Stimulated activated CD4-positive, alpha-beta T cell treated with anti-CD3 and anti-CD28 coated beads, Interleukin-2, amount 100 ng/mL, for 4 hours (primary cell): Measurements from ENCODE around the gene RFFL.
"Not testable (repeated sequence)": the region's sequence is repeated elsewhere in the genome, so short reads cannot be mapped to it uniquely, and the experiment has no call there.

Experiments used
- DNase-seq: peaks from one replicate; pipeline ENCODE4 v3.0.0-alpha.2; 2020; ENCODE audit warnings: low read depth

Gene RFFL

DNA sequence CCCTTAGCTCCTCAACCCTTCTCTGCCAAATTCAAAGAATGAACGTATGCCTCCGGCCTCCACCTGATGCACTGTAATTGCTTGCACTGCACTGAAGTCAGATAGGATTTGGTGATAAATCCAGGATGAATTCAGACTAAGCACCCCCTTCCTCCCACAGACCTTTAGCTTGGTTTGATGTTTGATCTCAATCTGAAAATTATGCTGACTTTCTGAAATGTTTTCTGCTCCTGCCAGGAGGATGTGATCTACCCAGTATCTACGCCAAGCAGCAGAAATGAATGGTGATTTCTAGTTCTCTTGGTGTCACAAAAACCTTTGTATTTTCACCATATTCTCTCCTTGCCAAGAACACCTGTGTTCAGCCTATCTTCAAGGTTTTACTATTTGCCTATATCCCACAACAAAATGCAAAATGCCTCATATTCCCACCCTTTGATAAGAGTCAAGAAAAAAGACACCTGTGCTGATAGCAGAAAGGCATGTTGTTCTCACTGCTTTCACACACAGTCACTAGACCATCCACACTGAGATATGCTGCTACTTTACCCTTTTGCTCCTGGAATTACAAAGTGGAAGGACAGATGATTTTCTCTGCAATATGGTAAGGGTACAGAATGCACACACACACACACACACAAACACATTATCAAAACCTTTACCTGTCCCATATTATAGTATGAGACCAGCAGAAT lies 14.7 kb downstream of the RFFL start:
- no peak for DNase-seq

DNA sequence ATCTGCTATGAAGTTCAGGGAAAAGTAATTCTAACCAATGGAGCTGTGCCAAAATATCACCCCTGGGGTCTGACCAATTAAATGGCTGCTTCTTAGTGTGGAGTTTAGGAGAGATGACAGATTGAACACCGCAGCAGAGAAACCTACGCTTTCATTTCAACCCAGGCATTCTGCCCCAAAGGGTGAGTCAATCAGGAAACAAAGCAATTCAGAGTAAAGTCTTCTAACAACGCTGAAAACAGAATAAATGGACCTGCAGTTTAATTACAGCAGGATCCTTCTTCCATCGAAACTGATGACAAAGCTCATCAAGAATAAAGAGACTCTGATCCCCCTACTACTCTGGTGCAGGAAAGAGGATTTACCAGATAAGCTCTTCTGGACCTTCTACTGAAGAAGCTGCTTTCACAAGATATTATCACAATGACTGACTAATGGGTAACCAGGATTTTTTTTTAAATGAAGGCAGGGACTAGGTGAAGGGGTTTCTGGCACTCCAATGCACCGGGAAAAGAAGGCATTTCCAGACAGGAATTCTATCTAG lies 16.7 kb downstream of the RFFL start:
- DNase-seq = peak; percentile 49

DNA sequence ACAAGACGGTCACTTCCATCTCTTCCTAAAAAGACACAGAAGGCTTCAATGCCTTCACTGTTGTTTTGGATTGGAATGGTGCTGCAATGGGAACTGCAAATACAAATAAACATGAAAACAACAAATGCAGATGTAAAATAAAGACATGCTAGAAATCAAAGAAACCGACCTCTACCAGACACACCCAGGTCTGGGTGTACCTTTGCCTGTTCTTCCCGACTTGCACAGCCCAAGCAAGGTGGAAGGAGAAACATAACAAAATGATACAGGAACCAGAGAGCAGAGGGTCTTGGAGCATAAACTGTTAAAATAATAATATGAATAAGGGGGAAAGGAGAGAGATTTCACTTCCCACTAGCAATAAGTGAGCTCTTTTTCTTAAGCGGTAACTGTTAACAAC lies 17.3 kb downstream of the RFFL start:
- no peak for DNase-seq

DNA sequence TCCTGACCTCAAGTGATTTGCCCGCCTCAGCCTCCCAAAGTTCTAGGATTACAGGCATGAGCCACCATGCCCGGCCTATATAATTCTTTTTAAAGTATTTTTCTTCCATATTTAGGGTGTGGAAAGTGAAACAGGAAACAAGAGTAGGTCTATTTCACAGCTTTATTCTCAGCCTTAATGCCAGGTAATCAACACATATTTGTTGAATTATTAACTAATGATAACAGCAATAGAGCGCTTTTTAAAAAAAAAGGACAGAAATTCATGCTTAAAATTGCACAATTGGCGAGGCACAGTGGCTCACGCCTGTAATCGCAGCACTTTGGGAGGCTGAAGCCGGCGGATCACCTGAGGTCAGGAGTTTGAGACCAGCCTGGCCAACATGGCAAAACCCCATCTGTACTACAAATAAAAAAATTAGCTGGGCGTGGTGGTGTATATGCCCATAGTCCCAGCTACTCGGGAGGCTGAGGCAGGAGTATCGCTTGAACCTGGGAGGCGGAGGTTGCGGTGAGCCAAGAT lies 18.0 kb downstream of the RFFL start:
- DNase-seq = not testable (repeated sequence)

DNA sequence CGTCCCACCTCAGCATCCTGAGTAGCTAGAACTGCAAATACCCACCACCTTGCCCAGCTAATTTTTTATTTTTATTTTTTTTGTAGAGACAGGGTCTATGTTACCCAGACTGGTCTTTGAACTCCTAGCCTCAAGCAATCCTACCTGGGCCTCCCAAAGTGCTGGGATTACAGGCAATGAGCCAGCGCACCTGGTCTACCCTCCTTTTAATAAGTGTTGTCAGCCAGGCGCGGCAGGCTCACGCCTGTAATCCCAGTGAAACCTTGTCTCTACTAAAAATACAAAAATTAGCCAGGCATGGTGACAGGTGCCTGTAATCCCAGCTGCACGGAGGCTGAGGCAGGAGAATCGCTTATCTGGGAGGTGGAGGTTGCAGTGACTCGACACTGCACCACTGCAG lies 19.3 kb downstream of the RFFL start:
- DNase-seq = no peak

DNA sequence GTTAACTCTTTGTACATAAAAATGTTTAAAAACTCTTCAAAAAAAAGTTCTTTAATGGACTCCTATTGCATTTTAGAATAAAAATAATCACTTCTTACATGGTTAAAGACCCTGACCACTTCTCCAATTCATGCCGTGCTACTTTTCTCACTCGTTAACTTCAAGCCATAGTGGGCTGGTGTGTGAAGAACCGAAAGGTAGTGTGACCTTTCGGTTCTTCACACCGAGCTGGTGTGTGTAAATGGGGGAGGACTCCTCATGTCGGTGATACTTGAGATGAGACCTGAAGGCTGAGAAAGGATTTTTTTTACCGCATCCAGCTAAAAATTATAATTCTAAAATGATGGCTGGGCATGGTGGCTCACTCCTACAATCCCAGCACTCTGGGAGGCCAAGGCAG lies 22.1 kb downstream of the RFFL start:
- DNase-seq = no peak

DNA sequence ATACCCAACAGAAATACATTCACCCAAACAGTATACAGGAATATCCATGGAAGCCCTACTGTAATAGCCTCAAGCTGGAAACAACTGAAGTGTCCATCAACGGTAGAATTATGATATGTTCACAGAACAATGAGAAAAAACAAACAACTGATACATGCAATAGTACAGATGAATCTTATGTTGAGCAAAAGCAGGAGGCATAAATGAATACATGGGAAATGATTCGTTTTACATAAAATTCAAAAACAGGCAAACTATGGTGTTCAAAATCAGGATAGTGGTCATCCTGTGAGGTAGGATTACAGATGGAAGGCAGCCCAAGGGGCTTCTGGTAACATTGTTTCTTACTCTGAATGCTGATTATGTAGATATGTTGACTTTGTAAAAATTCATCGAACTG lies 25.1 kb downstream of the RFFL start:
- DNase-seq = no peak

DNA sequence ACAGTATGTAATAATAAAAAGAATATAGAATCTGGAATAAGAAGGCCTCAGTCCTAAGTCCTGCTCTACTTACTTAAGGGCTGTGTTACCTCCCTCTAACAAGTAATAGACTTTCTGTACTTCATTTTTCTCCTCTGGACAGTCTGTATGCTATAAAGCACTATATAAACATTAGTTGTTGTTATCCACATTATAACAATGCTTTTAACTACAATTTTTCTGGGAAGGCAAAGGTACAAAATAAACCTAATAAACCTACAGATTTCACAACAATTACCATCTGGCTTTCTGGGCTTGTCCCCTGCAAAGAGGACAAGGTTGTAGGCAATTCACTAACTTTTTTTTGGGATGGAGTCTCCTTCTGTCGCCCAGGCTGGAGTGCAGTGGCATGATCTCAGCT lies 32.7 kb downstream of the RFFL start:
- no peak for DNase-seq

DNA sequence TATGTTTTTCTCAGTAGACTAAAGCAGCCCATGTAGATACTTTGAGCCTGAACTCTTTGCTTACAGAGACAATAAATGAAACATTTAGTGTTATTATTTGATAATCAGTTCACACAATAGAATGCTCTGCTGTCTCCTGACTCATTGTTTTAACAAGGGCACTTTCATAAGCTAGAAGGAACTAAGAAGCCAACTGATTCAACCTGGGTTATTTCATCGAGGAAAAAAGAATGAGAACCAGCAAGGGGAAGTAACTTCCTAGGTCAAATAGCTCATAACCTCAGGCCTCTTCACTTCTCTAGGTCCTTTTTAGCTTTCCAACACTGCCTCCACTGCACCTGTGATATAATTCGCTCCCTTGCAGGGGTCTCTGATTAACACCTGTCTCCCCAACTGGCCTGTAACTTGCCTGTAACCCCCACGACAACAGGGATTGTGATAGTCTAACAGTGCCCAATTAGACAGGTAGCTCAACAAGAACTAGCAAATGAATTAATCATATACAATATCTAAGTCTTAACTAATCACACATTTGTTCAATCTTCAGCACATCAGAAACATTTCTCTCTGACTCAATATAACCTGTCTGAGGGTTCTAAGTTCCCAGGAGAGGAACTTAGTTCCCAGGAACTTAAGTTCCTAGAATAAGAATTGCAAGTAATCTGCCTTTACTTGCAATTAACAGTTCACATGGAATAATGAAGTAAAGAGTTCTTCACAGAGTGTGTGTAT lies 34.8 kb downstream of the RFFL start:
- no peak for DNase-seq

DNA sequence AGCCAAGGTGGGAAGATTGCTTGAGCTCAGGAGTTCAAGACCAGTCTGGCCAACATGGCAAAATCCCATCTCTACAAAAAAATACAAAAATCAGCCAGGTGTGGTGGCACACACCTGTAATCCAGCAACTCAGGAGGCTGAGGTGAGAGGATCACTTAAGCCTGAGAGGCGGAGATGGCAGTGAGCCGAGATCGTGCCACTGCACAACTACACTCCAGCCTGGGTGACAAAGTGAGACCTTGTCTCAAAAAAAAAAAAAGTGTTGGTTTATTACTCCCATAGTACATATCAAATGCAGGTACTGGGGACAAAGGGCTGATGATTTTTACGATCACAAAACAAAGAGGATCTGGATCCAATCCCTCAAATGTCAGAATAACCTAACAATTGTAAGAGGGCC lies 35.4 kb downstream of the RFFL start:
- not testable (repeated sequence) for DNase-seq

DNA sequence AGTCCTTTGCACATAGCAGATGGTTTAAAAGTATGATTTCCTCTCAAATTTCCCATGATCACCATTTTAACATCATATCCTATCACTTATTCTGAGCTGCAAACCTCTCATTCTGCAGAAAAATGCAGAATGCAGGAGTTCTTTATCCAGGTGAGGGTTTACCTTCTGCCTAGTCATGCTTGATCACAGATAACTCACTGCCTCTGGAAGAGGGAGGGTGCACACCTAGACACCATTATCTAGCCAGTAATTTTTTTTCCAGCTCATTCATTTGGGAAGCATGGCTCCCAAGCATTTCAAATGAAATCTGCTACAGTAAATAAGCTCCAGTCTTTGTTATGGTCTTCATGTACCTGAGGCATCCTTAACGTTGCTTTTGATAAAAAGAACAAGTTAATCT lies 38.0 kb downstream of the RFFL start:
- DNase-seq = no peak

DNA sequence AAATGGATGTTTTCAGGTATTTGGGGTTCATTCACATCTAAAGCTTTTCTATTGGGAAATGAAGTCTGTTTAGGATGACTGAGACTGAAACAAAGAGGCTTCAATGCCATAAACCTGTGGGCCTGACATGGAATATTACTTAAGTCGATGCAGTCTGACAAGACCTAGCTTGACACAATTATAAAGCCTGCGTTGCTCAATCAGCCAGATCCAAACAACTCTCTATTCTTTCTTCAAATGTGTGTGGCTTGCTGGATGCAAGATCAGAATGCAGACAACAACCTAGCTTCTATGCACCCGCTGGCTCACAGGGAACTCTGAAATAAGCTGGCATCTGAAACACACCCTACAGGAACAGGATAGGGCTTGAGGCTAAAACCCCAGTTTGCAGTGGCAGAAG lies 40.0 kb downstream of the RFFL start:
- no peak for DNase-seq

DNA sequence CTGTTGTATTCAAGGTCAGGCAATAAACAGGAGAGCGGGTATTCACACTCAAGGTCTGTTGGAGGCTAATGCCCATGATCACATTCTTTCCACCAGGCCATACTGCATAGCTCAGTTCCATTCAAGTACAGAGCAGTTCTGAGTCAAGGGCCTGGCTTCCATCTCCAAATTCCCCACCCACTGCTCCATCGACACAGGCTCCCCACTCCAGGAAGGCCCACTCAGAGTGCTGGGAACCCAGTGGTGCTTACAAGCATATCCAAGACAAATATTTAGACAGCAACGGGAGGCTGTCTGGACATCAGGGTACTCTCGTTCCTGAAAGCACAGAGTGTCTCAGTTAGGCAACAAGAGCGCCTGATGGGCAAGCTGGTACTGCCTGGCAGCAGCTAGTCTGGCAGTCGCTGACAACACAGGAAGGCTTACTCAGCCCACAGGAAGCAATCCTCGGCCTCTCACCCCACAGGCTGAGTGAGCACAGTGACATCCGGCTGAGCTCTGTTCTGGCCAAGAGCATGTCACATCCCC lies 40.9 kb downstream of the RFFL start:
- DNase-seq = peak; percentile 68

DNA sequence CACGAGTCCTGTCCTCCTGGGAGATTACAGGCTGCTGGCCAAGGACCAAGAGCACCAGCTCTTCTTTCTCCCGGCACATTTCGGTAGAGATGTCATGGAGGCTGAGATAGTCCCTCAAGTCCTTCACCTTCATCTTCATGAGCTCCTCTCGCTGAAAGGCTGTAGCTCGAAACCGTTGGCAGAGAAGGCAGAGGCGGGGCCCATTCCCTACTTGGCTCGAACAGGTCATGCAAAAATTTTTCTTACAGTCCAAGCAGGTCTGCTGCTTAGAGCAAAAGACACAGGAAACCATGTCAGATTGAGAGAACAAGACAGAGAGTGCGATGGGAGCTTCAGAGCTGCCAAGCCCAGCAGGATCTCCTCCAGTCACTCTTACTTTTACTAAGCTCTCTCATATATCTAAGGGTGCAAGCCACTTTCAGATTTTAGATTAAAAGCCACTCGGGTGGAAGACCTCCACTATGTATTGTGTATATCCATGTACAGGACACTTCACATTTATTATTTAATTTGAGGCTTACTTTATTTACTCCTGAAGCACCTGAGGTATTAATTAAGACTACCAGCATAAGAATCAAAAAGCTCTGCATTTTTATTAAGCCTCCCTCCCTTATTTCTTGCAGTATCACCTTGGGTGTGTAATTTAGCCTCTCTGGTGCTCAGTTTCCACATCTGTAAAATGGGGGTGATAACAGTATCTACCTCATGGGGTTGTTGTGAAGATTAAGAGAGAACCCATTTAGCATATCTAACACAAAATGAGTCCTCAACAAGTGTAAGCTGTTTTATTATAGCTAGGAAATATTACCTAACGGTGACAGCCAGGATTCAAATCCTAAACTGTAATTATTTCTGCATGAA lies 41.8 kb downstream of the RFFL start:
- no peak for DNase-seq

DNA sequence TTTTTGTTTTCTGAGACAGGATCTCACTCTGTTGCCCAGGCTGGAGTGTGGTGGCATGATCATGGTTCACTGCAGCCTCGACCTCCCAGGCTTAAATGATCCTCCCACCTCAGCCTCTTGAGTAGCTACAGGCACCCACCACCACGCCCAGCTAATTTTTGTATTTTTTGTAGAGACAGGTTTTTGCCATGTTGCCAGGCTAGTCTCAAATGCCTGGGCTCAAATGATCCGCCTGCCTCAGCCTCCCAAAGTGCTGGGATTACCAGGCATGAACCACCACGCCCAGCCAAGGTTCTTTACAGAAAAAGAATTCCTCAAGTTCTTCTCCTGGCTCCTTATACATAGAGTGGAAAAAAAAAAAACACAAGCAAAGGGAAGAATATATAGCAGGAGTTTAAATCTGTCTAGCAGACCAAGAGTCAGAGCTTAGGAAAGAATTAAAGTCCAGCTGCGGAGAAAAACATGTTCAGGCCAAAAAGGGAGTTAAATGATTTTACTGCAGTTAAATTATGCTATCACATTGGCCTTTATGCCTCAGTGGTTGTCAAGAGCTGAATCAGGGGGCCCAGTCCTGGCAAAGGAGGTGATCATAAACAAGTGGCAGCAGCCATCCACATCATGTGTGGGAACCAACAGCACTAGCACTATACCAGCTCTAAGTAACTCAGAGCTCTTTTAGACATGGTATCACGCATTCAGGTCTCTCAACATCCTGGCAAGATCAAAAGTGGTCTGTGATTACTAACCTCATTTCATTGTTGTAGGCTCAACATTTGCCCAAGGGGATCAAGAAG lies 43.9 kb downstream of the RFFL start:
- DNase-seq = no peak

DNA sequence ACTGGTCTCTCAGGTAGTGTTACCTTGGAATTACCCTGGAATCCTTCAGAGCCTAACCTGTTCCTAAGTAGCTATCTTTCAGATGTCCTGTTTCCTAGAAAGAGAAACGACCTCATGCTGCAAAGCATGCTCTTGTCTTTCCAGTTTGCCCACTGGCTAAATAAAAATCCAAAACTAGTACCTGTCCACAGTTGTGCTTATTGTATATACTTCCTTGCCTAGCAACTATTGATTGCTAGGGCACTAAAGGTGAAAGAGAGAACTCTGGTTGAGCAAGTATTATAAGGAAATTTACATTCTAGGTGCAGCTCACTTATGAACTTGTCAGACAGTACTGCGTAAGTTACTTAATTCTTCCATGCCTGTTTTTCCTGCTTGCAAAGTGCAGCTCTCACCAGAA lies 44.7 kb downstream of the RFFL start:
- DNase-seq = no peak

DNA sequence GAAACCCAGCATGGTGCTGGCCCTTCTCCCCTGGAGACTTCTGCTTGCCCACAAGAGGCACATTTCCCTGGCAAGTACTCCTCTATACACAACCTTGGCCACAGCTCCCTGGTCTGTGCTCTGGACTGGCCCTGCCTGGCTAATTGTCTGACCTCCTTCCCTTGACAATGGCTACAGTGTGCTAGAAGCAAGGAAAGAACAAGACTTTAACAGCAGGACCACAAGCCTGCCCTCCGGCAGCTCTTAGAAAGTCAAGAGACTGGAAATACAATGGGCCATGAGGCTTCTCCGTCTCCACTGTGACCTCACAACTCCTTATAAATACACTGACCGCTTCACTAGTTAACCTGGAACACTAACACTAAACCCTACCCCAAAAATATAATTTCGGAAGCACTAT lies 46.5 kb downstream of the RFFL start:
- no peak for DNase-seq

DNA sequence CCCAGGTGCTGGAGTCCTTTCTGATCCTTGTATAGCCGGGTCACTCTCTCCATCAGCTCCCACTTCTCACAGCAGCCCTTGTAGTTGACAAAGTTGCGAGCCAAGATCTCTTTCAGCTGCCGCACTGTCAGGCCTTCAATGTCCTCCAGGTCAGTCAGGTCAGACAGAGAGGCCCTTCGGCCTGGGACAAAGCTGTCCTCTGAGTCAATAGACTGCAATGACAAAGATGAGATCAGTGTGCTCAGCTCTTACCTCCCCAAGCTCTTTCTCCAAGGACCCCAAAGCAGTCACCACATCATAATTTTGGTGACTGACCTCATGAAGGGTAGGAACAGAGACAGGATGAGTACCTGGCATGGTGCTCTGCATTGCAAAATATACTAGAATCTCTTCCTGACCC lies 47.1 kb downstream of the RFFL start:
- DNase-seq = no peak

DNA sequence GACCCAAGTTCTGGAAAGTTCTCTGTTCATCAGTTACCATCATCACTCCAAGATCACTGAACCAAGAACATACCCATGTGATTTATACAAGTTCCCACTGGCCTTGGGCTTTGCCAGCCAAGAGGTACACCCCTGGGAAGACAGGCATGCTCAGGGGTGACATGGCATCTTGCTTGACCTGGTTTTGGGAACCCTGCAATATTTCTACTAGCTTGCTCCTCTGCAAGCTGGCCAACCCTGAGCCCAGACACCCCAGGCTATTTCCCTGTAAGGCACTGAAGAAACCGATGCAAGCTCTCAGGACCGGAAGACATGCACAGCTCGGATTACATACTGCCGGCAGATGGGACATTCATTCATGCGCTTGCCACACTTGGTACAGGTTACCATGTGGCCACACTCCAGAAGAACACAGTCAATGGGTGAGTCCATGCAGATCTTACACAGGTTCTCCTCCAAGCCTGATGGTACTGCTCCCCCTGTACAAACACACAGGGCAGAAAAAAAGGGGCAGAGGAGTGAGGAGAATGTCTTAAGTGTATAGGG lies 51.8 kb downstream of the RFFL start:
- no peak for DNase-seq

DNA sequence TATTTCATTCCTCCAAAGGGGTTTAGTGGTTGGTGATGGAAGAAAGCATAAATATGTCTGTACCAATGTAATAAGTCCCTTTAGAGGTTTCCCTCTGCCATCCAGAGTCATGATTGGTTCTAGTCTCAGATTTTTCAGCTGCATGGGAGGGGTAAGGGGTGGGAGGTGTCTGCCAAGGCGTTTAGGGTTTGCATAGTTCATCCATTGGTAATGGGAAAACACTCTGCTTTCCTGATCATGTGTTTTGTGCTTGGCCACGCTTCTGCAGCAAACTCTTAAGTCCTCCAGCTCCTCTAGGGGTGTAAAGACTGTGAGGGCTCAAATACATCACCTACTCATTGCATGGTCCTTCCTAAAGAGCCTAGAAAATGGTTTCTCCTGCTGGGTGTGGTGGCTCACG lies 53.4 kb downstream of the RFFL start:
- no peak for DNase-seq

DNA sequence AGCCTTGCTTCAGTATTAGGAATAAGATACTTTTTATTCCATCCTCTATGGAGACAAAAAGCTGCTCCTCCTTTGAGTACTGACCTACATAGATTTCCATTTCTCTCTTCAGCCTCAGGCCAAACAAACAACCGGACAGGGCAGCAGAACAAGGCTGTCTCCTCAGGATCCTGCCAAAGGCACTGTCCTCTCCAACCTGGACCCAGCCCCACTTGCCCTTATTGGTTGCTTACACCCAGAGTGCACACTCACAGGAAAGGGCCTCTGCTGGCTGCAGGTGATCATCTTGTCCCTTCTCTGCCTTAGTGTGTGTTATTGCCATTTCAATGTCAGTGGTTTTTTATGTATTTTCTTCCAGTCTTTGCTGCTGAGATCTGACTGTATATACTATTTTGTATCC lies 56.5 kb downstream of the RFFL start:
- DNase-seq = no peak
